GM19238 (cell line): ENCODE data around the gene PKP1.

ENCODE experiments used
- DNase-seq: peaks from one replicate; pipeline ENCODE4 v3.0.0; 2011; ENCODE audit warnings: low spot score; ENCODE audit not compliant: insufficient read length

PKP1 gene

DNA sequence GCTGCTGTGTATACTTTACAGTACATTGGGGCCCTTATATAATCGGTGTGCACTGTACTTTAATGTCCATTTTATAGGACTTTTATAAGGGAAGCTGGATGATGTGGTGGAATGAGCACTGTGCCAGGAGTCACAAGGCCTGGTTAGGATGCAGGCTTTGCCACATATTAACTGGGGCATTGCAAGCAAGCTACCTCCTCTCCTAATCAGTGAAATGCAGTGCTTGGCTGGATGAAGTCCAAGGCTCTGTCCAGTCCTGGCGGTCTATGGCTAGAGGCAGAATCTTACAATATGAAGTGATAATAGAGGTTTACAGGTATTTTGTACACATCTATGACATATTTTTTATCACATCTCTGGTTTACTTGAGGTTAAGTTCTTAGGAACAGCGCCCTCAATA lies 1.7 kb upstream of the PKP1 start:
- DNase-seq, result no peak

DNA sequence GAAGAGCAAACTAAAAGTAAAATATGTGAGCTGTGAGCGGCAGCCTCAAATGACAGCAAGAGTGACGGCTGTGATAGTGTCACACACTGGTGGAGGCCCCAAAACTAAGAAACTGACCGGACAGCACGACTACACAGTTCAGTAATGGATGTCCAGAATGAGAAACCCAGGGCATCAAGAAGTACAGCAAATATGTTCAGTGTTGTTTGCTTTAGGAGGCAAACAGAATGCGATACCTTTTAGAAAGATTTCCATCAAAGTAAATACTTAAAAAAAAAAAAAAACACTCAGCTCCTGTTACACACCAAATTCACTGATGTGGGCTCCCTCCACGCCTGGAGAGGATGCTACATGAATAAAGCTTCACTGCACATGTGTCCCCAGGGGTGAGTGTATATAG lies 1.1 kb upstream of the PKP1 start:
- no peak for DNase-seq

GRCh38 chr1:201283836-201284553 lies 689 bp downstream of the PKP1 start:
- DNase-seq, result no peak

GRCh38 chr1:201284636-201285035 lies 1.3 kb downstream of the PKP1 start:
- no peak for DNase-seq

DNA sequence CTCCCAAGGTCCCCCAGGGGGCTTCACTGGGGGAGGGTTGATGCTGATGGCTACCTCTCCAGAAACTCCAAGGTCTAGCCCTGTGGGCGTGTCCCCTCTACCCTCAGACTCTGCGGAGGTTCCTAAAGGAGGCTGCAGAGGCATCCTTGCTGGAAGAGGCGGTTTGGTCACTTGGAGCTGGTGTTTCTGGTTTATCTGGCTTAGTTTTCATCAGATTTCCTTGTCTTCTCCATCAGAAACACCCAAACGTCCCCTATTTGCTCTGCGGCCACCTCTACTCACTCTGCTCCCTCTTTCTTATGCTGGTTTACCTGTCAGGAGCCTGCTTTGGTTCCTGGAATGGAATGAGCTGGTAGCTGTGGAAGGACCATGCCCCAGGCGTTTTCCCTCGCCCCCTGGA lies 2.5 kb downstream of the PKP1 start:
- no peak for DNase-seq

DNA sequence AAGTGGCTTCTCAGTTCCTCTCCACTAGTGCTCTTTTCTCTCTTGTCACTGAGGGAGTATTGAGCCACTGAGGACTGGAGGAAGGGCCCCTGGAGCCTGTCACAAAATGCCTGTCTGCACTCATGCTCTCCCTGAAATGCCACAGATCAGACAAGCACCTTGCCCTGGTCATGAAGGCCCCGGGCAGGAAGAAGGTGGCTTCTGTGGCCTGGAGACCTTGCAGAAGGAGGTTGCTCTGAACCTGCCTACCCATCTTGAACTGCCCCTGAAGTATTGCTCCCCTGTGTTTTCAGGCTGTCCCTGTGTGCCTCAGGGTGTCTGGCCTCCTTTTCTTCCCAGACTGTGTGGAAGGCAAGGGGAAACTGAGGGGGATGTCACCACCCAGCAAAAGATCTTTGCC lies 3.1 kb downstream of the PKP1 start:
- no peak for DNase-seq

GRCh38 chr1:201288007-201288406 lies 4.7 kb downstream of the PKP1 start:
- DNase-seq, result no peak

GRCh38 chr1:201288765-201289164 lies 5.5 kb downstream of the PKP1 start:
- no peak for DNase-seq

GRCh38 chr1:201290551-201290950 lies 7.2 kb downstream of the PKP1 start:
- DNase-seq, result no peak

DNA sequence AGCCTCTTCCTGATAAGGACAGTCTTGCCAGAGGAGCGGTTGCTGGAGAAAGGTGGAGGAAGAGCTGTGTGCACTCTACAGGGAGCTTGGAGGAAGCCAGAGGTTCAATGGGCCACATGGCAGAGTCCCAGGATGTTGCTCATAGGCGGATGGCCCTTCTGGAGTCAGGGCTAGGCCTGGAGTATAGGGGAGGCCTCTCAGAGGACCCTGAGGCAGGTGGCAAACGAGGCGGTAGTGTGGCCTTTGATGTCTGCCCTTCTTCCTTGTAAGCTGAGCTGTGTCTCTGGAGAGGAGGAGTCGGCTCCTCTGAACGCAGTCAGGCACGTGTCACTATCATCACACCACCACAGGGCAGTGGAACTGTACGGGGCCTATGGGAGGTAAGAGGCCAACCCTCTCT lies 8.6 kb downstream of the PKP1 start:
- no peak for DNase-seq

DNA sequence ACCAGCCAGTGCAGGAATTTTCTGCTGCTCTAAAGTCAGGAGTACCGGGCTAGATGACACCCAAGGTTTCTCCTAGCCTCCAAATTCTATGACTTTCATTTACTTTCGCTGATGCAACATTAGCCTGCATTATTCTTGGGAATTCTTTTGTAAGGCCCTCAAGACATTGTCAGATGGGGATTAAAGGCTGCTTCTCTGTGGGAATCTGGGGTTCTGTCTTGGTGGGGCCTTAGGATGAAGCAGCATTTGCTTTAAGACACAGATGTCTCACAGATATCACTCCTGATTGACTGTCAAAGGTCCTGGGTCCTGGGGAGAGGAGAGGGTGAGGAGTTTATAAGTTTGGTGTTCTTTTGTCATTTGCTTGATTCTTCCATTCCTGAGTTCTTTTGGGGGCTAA lies 11.6 kb downstream of the PKP1 start:
- DNase-seq, result no peak

- DNase-seq, result no peak
Observed at GRCh38 chr1:201295346-201295745, 12.0 kb downstream of the PKP1 start.

- DNase-seq, result no peak
Observed at GRCh38 chr1:201295861-201296260, 12.6 kb downstream of the PKP1 start.

- no peak for DNase-seq
Observed at GRCh38 chr1:201296352-201296751, 13.0 kb downstream of the PKP1 start.

- DNase-seq, result no peak
Observed at GRCh38 chr1:201298396-201299381, 15.4 kb downstream of the PKP1 start.

DNA sequence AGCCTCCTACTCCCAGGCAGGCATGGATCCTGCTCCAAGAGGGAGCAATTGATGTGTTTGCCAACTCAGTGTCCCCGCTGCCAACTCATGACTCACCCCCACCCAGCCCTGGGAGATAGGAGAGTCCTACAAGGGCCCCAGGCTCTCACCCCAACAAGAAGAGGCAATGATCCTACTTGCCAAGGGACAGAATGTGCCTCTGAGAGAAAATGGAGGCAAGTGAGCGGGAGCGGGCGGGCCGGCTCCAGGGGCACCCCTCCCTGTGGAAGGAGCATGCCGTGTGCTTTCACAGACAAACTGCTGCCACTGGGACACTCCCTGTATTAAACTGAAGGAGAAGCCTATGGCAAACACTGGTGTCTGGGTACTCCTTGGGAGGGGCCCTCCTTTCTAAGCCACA lies 16.7 kb downstream of the PKP1 start:
- DNase-seq, result no peak

GRCh38 chr1:201300641-201301040 lies 17.3 kb downstream of the PKP1 start:
- DNase-seq, result no peak

GRCh38 chr1:201302163-201303152 lies 19.2 kb downstream of the PKP1 start:
- DNase-seq, result no peak

- no peak for DNase-seq
Observed at GRCh38 chr1:201304126-201304525, 20.8 kb downstream of the PKP1 start.

DNA sequence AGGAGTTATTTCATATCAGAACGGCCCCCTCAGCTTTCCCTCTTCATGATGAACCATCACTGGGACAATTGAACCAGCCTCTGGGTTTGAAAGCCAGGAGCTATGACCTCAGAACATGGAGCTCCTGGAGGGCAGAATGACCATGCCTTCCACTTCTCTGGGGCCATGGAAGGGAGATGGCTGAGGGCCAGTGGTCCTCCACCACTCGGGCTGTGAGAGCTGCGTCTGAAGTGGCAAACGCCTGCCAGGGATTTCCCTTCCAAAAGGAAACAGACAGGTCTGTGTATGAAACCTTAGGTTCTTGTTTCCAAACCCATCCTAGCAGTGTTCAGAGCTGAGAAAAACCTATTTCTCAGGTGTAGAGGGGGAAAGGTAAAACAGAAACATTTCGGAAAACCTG lies 22.5 kb downstream of the PKP1 start:
- DNase-seq, result no peak

DNA sequence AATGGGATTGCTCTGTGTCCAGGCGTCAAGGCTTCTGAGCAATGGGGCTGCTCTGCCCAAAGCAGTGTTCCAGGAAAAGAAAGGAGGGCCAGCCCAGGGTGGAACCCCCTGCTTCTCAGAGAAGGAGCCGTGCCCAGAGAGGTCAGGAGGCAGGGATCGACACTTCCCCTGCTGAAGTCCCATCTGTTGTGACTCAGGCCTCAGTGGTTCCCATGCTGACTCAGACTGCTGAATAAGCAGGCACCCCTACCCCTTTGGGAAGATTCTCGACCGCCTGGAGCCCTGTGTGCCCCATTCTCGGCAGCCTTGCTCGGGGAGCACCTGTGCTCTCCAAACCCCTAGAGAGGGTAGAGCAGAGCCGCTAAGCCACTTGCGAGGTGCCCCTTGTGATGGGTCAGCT lies 23.9 kb downstream of the PKP1 start:
- DNase-seq, result no peak
